Adipose tissue (tissue), 3 donors: Measurements from ENCODE around the gene EMCN. TPM values are rescaled to one million over a fixed set of nuclear protein-coding genes. Genes with fewer than 3 reads are reported as not detected.

Experiments
- H3K27ac ChIP-seq: one replicate; pipeline ENCODE4 v1.5.1; 2013; ENCODE audit warnings: low read depth, low read length
- WGBS, 3 donors: extraction: QIAGEN DNeasy Blood & Tissue Kit; methylation state at CpG; one replicate each; pipeline ENCODE4 v1.1.7; 2013; 5-methylcytosine and 5-hydroxymethylcytosine counted together
- polyA plus RNA-seq, 3 donors: library from polyadenylated mRNA; stranded (reverse); fragments of 200-250 nt; gene quantifications; one replicate each; pipeline ENCODE4 v1.2.3, GENCODE V29; 2013
- donor health status: healthy with polysubstance abuse.
- donor health status: Bipolar disorder and iron deficiency.
- donor health status: healthy.

The EMCN gene
- polyA plus RNA-seq, 3 donors, result 2.9 to 31.4 (median 15.9) TPM

DNA sequence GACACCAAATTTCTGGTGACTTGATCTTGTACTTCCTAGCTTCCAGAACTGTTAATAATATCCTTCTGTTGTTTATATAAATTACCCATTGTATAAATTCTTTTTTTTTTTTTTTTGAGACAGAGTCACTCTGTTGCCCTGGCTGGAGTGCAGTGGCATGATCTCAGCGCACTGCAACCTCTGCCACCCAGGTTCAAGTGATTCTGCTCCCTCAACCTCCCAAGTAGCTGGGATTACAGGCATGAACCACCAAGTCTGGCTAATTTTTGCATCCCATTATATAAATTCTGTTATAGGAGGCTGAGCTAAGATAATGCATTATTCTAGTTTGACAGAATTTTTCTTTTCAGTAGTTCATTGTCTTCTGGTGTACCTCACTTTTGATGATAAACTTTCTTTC, 170.6 kb downstream of the EMCN start:
- whole genome bisulfite sequencing, 3 donors, result 93 to 100% (median 94%) methylated on average over 1 of the region's 1 CpG

DNA sequence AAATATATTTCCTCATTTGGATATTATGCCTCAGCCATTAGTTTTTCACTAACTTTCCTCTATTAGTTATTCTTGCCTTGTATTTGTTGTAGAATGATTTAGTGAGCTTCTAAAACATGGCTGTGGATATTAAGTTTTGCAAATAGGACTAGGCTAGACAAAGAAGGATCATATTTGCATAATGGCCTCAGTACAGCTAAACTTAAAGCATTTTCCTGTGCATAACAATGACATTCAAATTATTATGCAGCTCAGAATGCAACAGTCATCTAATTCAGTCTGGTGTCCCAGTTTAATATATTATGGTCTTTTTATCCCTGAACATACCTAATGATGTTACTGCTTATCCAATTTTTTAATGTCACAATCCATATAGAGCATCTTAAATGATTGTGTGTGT, 172.2 kb downstream of the EMCN start:
- no peak overlapping the region for H3K27ac ChIP-seq

More for the DNA sequence above, 170.6 kb downstream of the EMCN start:
- H3K27ac ChIP-seq, result no peak overlapping the region
